Activated CD8-positive, alpha-beta T cell treated with anti-CD3 and anti-CD28 coated beads for 36 hours (primary cell): ENCODE data around the gene CACNA1F. TPM values are rescaled to one million over a fixed set of nuclear protein-coding genes. Genes with fewer than 3 reads are reported as not detected.

Experiments used
- ATAC-seq: fragments of 200-7000 bp; cut with Tn5 transposase; one replicate; pipeline ENCODE4 v1.10.0; 2021; ENCODE audit warnings: mild to moderate bottlenecking, moderate library complexity
- CTCF ChIA-PET: fragments of 350-600 bp; sonication (Branson Sonifier 250); formaldehyde crosslinking; loops from one replicate; lab custom pipeline; 2021; ENCODE audit warnings: antibody characterized with exemption; lab: Charles Lee
- POLR2A ChIA-PET: fragments of 350-600 bp; sonication (Branson Sonifier 250); formaldehyde crosslinking; loops from one replicate; lab custom pipeline; 2021; ENCODE audit warnings: antibody characterized with exemption; lab: Charles Lee
- DNase-seq: peaks from one replicate; pipeline ENCODE4 v3.0.0-alpha.2; 2020
- H3K27ac Mint-ChIP-seq: one replicate; pipeline ENCODE4 v1.8.0; 2021; ENCODE audit warnings: mild to moderate bottlenecking, mixed read lengths
- H3K27me3 Mint-ChIP-seq: one replicate; pipeline ENCODE4 v1.8.0; 2021; ENCODE audit warnings: mixed read lengths
- H3K36me3 Mint-ChIP-seq: one replicate; pipeline ENCODE4 v1.8.0; 2021; ENCODE audit warnings: low read depth, mixed read lengths
- H3K4me1 Mint-ChIP-seq: one replicate; pipeline ENCODE4 v1.8.0; 2021; ENCODE audit warnings: low read depth, mixed read lengths
- H3K4me3 Mint-ChIP-seq: one replicate; pipeline ENCODE4 v1.8.0; 2021; ENCODE audit warnings: mild to moderate bottlenecking, moderate library complexity, mixed read lengths
- H3K9me3 Mint-ChIP-seq: one replicate; pipeline ENCODE4 v1.8.0; 2021; ENCODE audit warnings: mixed read lengths
- intact Hi-C: fragments of 100-400 bp; cut with micrococcal nuclease; formaldehyde crosslinking; loops from one replicate; pipeline ENCODE4 v1.10.0; 2022
- total RNA-seq, 2 experiments: library from RNA; stranded (reverse); gene quantifications; one replicate each; pipeline ENCODE4 v1.2.3, GENCODE V29; 2021
- TF ChIP-seq, protein P1 (sequence below): fragments of 200-600 bp; IDR thresholded peaks from one replicate; pipeline ENCODE4 v1.8.0; 2022; ENCODE audit warnings: antibody characterized with exemption, mild to moderate bottlenecking

CACNA1F gene
- total RNA-seq, 2 experiments from 2014 or later, result 0.90 to 1.1 TPM

DNA sequence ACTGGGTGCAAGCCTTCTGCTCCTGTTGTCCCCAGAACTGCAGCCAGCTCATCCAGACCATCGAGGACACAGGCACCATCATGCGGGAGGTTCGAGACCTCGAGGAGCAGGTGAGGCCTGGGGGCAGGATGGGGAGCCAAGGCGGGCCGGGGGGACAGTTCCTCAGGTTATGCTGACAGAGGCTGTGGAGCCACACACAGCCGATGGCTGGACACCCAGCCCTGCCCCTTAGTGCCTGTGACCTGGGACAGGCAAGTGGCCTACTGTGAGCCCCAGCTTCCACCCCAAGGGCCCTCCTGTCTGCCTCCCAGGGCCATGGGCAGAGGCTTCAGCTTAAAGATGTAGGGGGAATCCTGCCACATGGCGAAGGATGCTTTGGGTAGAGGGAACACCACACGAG, 16.5 kb upstream of the CACNA1F start:
- no peaks in the 10 kb centered on the region for H3K27me3 Mint-ChIP-seq
- DNase-seq, result no peak
- intact Hi-C loops, result no loop called here
- CTCF ChIA-PET, result no interaction called here
- H3K9me3 Mint-ChIP-seq, result no peaks in the 10 kb centered on the region
- TF ChIP-seq, protein P1, sequence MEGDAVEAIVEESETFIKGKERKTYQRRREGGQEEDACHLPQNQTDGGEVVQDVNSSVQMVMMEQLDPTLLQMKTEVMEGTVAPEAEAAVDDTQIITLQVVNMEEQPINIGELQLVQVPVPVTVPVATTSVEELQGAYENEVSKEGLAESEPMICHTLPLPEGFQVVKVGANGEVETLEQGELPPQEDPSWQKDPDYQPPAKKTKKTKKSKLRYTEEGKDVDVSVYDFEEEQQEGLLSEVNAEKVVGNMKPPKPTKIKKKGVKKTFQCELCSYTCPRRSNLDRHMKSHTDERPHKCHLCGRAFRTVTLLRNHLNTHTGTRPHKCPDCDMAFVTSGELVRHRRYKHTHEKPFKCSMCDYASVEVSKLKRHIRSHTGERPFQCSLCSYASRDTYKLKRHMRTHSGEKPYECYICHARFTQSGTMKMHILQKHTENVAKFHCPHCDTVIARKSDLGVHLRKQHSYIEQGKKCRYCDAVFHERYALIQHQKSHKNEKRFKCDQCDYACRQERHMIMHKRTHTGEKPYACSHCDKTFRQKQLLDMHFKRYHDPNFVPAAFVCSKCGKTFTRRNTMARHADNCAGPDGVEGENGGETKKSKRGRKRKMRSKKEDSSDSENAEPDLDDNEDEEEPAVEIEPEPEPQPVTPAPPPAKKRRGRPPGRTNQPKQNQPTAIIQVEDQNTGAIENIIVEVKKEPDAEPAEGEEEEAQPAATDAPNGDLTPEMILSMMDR, result no peak
- H3K27ac Mint-ChIP-seq, result no peak overlapping the region
- H3K36me3 Mint-ChIP-seq, result peaks cover 19% of the 10 kb centered on the region
- POLR2A ChIA-PET, result interaction anchor here (0.7 to 1.3 kb wide), 3 partner anchors 9 to 24 kb away, joined by 3 to 5 read pairs (median 3); no protein-coding TSS in a partner anchor
- peak; percentile 18 for ATAC-seq
- H3K4me3 Mint-ChIP-seq, result no peak overlapping the region
- peaks cover 7% of the 10 kb centered on the region for H3K4me1 Mint-ChIP-seq

DNA sequence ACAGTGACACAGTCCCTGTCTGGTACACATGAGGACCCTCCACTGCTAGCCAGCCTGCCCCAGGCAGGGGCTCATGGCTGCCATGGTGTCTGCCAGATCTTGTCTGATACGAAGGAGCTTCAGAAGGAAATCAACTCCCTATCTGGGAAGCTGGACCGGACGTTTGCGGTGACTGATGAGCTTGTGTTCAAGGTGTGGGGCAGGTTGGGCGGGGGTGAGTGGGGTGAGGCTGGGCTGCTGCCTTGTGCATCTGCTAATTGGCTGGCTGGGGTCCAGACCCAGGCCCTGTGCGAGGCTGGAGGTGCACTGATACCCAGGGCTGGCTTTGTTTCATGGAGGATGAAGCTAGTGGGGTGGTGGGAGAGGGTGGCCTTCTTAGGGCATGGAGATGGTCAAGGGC, 15.9 kb upstream of the CACNA1F start:
- intact Hi-C loops, result no loop called here
- no peak for DNase-seq
- Mint-ChIP-seq H3K4me1 (peaks cover 7% of the 10 kb centered on the region), H3K27me3 (no peaks in the 10 kb centered on the region), H3K9me3 (no peaks in the 10 kb centered on the region), H3K4me3 (no peak overlapping the region), H3K27ac (no peak overlapping the region), H3K36me3 (peaks cover 21% of the 10 kb centered on the region)
- ATAC-seq, result no peak
- ChIA-PET POLR2A (interaction anchor here (0.7 to 1.4 kb wide), 5 partner anchors 8 to 57 kb away, joined by 3 to 5 read pairs (median 3); no protein-coding TSS in a partner anchor), CTCF (no interaction called here)
- TF ChIP-seq, protein P1, result no peak

DNA sequence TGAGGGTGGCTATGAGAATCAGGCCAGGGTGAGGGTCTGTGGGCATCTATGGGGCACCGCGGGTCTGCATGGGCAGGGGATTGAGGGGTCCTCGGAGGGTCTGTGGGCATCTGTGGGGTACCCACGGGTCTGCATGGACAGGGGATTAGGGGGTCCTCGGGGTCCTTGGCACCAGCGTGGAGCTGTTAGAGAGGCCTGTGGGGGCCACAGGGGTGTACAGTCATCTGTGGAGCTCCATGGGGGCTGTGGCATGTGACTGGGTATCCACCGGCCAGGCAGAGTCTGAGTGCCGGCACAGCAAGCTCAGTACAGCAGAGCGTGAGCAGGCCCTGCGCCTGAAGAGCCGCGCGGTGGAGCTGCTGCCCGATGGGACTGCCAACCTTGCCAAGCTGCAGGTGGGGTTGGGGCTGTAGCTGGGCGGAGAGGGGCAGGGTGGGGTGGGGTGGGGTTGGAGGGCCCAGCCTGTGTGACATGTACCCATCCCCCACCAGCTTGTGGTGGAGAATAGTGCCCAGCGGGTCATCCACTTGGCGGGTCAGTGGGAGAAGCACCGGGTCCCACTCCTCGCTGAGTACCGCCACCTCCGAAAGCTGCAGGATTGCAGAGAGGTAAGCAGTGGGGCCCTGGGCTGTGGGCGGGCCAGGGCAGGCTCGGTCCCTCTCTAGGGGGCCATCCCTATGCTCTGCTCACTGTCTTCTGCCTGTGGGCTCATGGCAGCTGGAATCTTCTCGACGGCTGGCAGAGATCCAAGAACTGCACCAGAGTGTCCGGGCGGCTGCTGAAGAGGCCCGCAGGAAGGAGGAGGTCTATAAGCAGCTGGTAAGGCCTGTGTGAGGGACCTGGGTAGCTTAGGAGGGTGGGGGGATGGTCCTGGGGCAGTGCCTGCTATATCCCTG, 15.0 kb upstream of the CACNA1F start:
- CTCF ChIA-PET, result no interaction called here

GRCh38 chrX:49247346-49247745, 14.2 kb upstream of the CACNA1F start:
- Mint-ChIP-seq H3K27ac (no peak overlapping the region), H3K27me3 (no peaks in the 10 kb centered on the region), H3K4me1 (peaks cover 9% of the 10 kb centered on the region), H3K36me3 (peaks cover 29% of the 10 kb centered on the region), H3K9me3 (no peaks in the 10 kb centered on the region), H3K4me3 (no peak overlapping the region)
- TF ChIP-seq, protein P1, result no peak
- DNase-seq (no peak), ATAC-seq (no peak)
- intact Hi-C loops, result no loop called here
- ChIA-PET CTCF (no interaction called here), POLR2A (interaction anchor here (1.1 to 1.4 kb wide), 2 partner anchors 9 to 13 kb away, joined by 4 to 5 read pairs; no protein-coding TSS in a partner anchor)

More for the DNA sequence above, 15.0 kb upstream of the CACNA1F start:
- no peak for ATAC-seq
- Mint-ChIP-seq H3K27me3 (no peaks in the 10 kb centered on the region), H3K36me3 (peaks cover 25% of the 10 kb centered on the region), H3K9me3 (no peaks in the 10 kb centered on the region), H3K4me3 (no peak overlapping the region), H3K4me1 (peaks cover 9% of the 10 kb centered on the region), H3K27ac (no peak overlapping the region)
- intact Hi-C loops, result no loop called here
- no peak for DNase-seq
- POLR2A ChIA-PET, result interaction anchor here (0.6 to 1.4 kb wide), 4 partner anchors 8 to 56 kb away, joined by 3 to 5 read pairs (median 4); no protein-coding TSS in a partner anchor
- TF ChIP-seq, protein P1, result no peak

- ChIA-PET CTCF (no interaction called here), POLR2A (no interaction called here)
- peaks cover 9% of the 10 kb centered on the region for H3K4me1 Mint-ChIP-seq
- H3K4me3 Mint-ChIP-seq, result no peak overlapping the region
- ATAC-seq, result no peak
- no peak for DNase-seq
- H3K27me3 Mint-ChIP-seq, result no peaks in the 10 kb centered on the region
- TF ChIP-seq, protein P1, result no peak
- H3K27ac Mint-ChIP-seq, result peak overlapping the region; percentile 38
- H3K9me3 Mint-ChIP-seq, result no peaks in the 10 kb centered on the region
- intact Hi-C loops, result no loop called here
- peaks cover 24% of the 10 kb centered on the region for H3K36me3 Mint-ChIP-seq
These were observed 13.4 kb upstream of the CACNA1F start for GRCh38 chrX:49246541-49246940.
